GM23338 (cell line): ENCODE measurements around the gene DLGAP4. TPM values are rescaled to one million over a fixed set of nuclear protein-coding genes. Genes with fewer than 3 reads are reported as not detected.

Experiments used
- ATAC-seq: fragments of 200-7000 bp; cut with Tn5 transposase; 3 replicates; pipeline ENCODE4 v1.9.1; 2020
- DNase-seq: peaks from one replicate; pipeline ENCODE4 v3.0.0-alpha.2; 2015; ENCODE audit warnings: low spot score
- H2AFZ ChIP-seq: fragments of 200-600 bp; sonication (generic); 2 replicates; pipeline ENCODE4 v1.8.0; 2016; ENCODE audit warnings: antibody characterized with exemption, mild to moderate bottlenecking, moderate library complexity
- H3F3A ChIP-seq: fragments of 200-600 bp; sonication (generic); replicated peaks from 2 replicates; pipeline ENCODE4 v1.8.0; 2017; ENCODE audit warnings: antibody characterized with exemption, mixed run types, low read depth
- H3K27ac ChIP-seq: fragments of 200-600 bp; sonication (generic); 2 replicates; pipeline ENCODE4 v1.6.1; 2016; ENCODE audit warnings: low read depth
- H3K27me3 ChIP-seq: fragments of 200-600 bp; sonication (generic); 2 replicates; pipeline ENCODE4 v1.8.0; 2016; ENCODE audit warnings: mild to moderate bottlenecking, mixed run types, moderate library complexity; ENCODE audit not compliant: insufficient read depth
- H3K36me3 ChIP-seq: fragments of 200-600 bp; sonication (generic); 2 replicates; pipeline ENCODE4 v1.8.0; 2016; ENCODE audit warnings: mild to moderate bottlenecking; ENCODE audit not compliant: insufficient read depth
- H3K4me1 ChIP-seq: fragments of 200-600 bp; sonication (generic); 2 replicates; pipeline ENCODE4 v1.8.0; 2016; ENCODE audit warnings: mild to moderate bottlenecking, moderate library complexity; ENCODE audit not compliant: insufficient read depth
- H3K4me2 ChIP-seq: fragments of 200-600 bp; sonication (generic); 2 replicates; pipeline ENCODE4 v1.7.1; 2017; ENCODE audit warnings: mixed run types
- H3K4me3 ChIP-seq: fragments of 200-600 bp; sonication (generic); 2 replicates; pipeline ENCODE4 v1.6.1; 2016; ENCODE audit warnings: mixed run types
- H3K79me2 ChIP-seq: fragments of 200-600 bp; sonication (generic); replicated peaks from 2 replicates; pipeline ENCODE4 v1.8.0; 2017; ENCODE audit warnings: mild to moderate bottlenecking; ENCODE audit not compliant: insufficient read depth
- H3K9me2 ChIP-seq: fragments of 200-600 bp; sonication (generic); 2 replicates; pipeline ENCODE4 v1.8.0; 2017; ENCODE audit not compliant: insufficient read depth
- H4K20me1 ChIP-seq: fragments of 200-600 bp; sonication (generic); replicated peaks from 2 replicates; pipeline ENCODE4 v1.8.0; 2017; ENCODE audit warnings: mild to moderate bottlenecking; ENCODE audit not compliant: insufficient read depth
- H3K27ac Mint-ChIP-seq: 2 replicates; pipeline ENCODE4 v1.8.0; 2020; ENCODE audit warnings: inconsistent platforms, mild to moderate bottlenecking, moderate library complexity, mixed read lengths
- H3K27me3 Mint-ChIP-seq: 3 replicates; pipeline ENCODE4 v1.8.0; 2022; ENCODE audit warnings: low read depth, mild to moderate bottlenecking, moderate library complexity, mixed read lengths, inconsistent platforms; ENCODE audit not compliant: insufficient read depth, poor library complexity
- H3K36me3 Mint-ChIP-seq: 3 replicates; pipeline ENCODE4 v1.8.0; 2021; ENCODE audit warnings: low read depth, mild to moderate bottlenecking, inconsistent platforms, moderate library complexity, mixed read lengths
- H3K4me1 Mint-ChIP-seq: 3 replicates; pipeline ENCODE4 v1.8.0; 2020; ENCODE audit warnings: mild to moderate bottlenecking, inconsistent platforms, mixed read lengths
- H3K4me3 Mint-ChIP-seq: 3 replicates; pipeline ENCODE4 v1.8.0; 2021; ENCODE audit warnings: moderate library complexity, mild to moderate bottlenecking, inconsistent platforms, mixed read lengths
- H3K9me3 Mint-ChIP-seq: 3 replicates; pipeline ENCODE4 v1.8.0; 2020; ENCODE audit warnings: moderate library complexity, mild to moderate bottlenecking, inconsistent platforms, mixed read lengths
- CREB1 ChIP-seq: fragments of 250-450 bp; sonication (Bioruptor Pico); IDR thresholded peaks from 2 replicates; pipeline ENCODE4 v1.5.0; 2020; ENCODE audit warnings: low read depth, mild to moderate bottlenecking, moderate library complexity
- EZH2 ChIP-seq: fragments of 200-600 bp; sonication (generic); IDR thresholded peaks from one replicate; pipeline ENCODE4 v1.8.0; 2017; ENCODE audit warnings: antibody characterized with exemption, mild to moderate bottlenecking, low read depth; ENCODE audit not compliant: unreplicated experiment
- EZH2phosphoT487 ChIP-seq: fragments of 200-600 bp; sonication (generic); IDR thresholded peaks from one replicate; pipeline ENCODE4 v1.8.1; 2018; ENCODE audit warnings: antibody characterized with exemption; ENCODE audit not compliant: unreplicated experiment
- JUNB ChIP-seq: IDR thresholded peaks from one replicate; pipeline ENCODE4 v1.6.1; 2016; ENCODE audit warnings: antibody characterized with exemption; ENCODE audit not compliant: unreplicated experiment
- NANOG ChIP-seq: IDR thresholded peaks from 2 replicates; pipeline ENCODE4 v1.6.1; 2016; ENCODE audit warnings: antibody characterized with exemption, borderline replicate concordance
- POLR2AphosphoS5 ChIP-seq: IDR thresholded peaks from 2 replicates; pipeline ENCODE4 v1.6.1; 2016; ENCODE audit warnings: antibody characterized with exemption, low read depth
- STAT1 ChIP-seq: IDR thresholded peaks from one replicate; pipeline ENCODE4 v1.6.1; 2016; ENCODE audit warnings: antibody characterized with exemption; ENCODE audit not compliant: unreplicated experiment
- ZNF114 ChIP-seq: fragments of 250-450 bp; sonication (Bioruptor Pico); IDR thresholded peaks from 2 replicates; pipeline ENCODE4 v1.5.0; 2020; ENCODE audit warnings: mild to moderate bottlenecking, moderate library complexity
- ZNF331 ChIP-seq: fragments of 250-450 bp; sonication (Bioruptor Pico); IDR thresholded peaks from 2 replicates; pipeline ENCODE4 v1.5.0; 2020; ENCODE audit warnings: low read depth, mild to moderate bottlenecking, moderate library complexity
- polyA plus RNA-seq: library from polyadenylated mRNA; unstranded; fragments of >200 nt; fragmentation: Nextera tagmentation; extraction: Ambion mirVana; gene quantifications from 2 replicates; pipeline ENCODE4 v1.2.1, GENCODE V29; 2016
- total RNA-seq: library from RNA; depleted of rRNA; stranded (reverse); fragments of >200 nt; shearing (Covaris generic); gene quantifications from 2 replicates; pipeline ENCODE4 v1.2.3, GENCODE V29; 2014
- TF ChIP-seq, protein P1 (sequence below), 2 experiments: fragments of 200-600 bp in 1 of 2; sonication (generic) in 1 of 2; conservative IDR thresholded peaks; 2 replicates each; pipeline versions ENCODE4 v1.5.1 to v1.6.1; 2016 to 2017; ENCODE audit warnings: antibody characterized with exemption in 2 of 2, low read depth in 2 of 2, mild to moderate bottlenecking in 2 of 2, moderate library complexity in 1 of 2
- TF ChIP-seq, protein P2 (sequence below): IDR thresholded peaks from one replicate; pipeline ENCODE4 v1.6.1; 2018; ENCODE audit warnings: antibody characterized with exemption; ENCODE audit not compliant: unreplicated experiment
- TF ChIP-seq, protein P3 (sequence below): fragments of 250-450 bp; sonication (Bioruptor Pico); IDR thresholded peaks from 2 replicates; pipeline ENCODE4 v1.5.0; 2020; ENCODE audit warnings: mild to moderate bottlenecking, moderate library complexity
- TF ChIP-seq, protein P4 (sequence below): IDR thresholded peaks from 2 replicates; pipeline ENCODE4 v1.6.1; 2016; ENCODE audit warnings: antibody characterized with exemption

Gene DLGAP4
- total and polyA plus RNA-seq, 2 experiments from 2014 or later, result 46.1 to 52.2 TPM

DNA sequence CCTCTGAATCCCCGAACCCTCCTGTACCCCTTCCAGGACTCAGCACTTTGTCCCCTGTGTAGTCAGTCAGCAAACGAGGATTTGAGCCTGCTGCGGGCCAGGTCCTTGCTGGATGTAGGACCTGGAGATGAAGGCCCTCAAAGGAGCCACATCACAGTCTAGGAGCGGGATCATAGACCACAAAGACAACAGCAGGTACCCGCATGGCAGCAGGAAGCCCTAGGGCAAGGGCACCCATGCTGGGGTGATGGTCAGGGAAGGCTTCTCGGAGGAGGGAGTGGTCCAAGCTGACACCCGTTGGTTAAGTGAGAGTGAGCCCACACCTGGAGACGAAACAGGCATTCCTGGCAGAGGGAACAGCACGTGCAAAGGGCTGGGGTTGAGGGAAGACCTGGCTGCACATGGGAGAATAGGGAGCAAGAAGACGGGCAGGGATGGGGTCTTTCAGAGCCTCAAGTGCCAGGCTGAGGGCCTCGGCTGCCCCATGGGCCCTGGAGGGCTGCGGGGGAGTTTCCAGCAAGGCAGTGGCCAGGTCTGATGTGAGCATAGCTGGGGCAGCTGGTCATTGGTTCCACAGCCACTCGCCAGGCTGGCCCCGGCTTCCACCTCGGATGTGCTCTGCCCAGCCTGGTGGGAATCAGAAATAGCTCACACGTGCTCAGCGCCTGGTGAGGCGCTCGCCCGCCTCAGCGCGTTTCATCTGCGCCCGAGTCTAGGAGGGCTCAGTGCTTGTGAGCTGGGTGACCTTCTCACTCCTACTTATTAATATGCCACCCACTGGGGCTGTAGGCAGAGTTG lies 15.0 kb downstream of the DLGAP4 start:
- no peak overlapping the region for H3K4me3 ChIP-seq
- no peak overlapping the region for H2AFZ ChIP-seq
- TF ChIP-seq, protein P1, sequence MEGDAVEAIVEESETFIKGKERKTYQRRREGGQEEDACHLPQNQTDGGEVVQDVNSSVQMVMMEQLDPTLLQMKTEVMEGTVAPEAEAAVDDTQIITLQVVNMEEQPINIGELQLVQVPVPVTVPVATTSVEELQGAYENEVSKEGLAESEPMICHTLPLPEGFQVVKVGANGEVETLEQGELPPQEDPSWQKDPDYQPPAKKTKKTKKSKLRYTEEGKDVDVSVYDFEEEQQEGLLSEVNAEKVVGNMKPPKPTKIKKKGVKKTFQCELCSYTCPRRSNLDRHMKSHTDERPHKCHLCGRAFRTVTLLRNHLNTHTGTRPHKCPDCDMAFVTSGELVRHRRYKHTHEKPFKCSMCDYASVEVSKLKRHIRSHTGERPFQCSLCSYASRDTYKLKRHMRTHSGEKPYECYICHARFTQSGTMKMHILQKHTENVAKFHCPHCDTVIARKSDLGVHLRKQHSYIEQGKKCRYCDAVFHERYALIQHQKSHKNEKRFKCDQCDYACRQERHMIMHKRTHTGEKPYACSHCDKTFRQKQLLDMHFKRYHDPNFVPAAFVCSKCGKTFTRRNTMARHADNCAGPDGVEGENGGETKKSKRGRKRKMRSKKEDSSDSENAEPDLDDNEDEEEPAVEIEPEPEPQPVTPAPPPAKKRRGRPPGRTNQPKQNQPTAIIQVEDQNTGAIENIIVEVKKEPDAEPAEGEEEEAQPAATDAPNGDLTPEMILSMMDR (conservative IDR thresholded peaks at IDR 0.05; ENCODE audit: low read depth in 2 of 2), result no peak
- TF ChIP-seq, protein P2, sequence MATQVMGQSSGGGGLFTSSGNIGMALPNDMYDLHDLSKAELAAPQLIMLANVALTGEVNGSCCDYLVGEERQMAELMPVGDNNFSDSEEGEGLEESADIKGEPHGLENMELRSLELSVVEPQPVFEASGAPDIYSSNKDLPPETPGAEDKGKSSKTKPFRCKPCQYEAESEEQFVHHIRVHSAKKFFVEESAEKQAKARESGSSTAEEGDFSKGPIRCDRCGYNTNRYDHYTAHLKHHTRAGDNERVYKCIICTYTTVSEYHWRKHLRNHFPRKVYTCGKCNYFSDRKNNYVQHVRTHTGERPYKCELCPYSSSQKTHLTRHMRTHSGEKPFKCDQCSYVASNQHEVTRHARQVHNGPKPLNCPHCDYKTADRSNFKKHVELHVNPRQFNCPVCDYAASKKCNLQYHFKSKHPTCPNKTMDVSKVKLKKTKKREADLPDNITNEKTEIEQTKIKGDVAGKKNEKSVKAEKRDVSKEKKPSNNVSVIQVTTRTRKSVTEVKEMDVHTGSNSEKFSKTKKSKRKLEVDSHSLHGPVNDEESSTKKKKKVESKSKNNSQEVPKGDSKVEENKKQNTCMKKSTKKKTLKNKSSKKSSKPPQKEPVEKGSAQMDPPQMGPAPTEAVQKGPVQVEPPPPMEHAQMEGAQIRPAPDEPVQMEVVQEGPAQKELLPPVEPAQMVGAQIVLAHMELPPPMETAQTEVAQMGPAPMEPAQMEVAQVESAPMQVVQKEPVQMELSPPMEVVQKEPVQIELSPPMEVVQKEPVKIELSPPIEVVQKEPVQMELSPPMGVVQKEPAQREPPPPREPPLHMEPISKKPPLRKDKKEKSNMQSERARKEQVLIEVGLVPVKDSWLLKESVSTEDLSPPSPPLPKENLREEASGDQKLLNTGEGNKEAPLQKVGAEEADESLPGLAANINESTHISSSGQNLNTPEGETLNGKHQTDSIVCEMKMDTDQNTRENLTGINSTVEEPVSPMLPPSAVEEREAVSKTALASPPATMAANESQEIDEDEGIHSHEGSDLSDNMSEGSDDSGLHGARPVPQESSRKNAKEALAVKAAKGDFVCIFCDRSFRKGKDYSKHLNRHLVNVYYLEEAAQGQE, result no peak
- TF ChIP-seq ZNF331 (CRISPR knock-in tag) (no peak), POLR2AphosphoS5 (no peak), EZH2phosphoT487 (no peak), ZNF114 (no peak), STAT1 (no peak), NANOG (no peak), CREB1 (no peak), EZH2 (no peak), JUNB (no peak)
- TF ChIP-seq, protein P3, sequence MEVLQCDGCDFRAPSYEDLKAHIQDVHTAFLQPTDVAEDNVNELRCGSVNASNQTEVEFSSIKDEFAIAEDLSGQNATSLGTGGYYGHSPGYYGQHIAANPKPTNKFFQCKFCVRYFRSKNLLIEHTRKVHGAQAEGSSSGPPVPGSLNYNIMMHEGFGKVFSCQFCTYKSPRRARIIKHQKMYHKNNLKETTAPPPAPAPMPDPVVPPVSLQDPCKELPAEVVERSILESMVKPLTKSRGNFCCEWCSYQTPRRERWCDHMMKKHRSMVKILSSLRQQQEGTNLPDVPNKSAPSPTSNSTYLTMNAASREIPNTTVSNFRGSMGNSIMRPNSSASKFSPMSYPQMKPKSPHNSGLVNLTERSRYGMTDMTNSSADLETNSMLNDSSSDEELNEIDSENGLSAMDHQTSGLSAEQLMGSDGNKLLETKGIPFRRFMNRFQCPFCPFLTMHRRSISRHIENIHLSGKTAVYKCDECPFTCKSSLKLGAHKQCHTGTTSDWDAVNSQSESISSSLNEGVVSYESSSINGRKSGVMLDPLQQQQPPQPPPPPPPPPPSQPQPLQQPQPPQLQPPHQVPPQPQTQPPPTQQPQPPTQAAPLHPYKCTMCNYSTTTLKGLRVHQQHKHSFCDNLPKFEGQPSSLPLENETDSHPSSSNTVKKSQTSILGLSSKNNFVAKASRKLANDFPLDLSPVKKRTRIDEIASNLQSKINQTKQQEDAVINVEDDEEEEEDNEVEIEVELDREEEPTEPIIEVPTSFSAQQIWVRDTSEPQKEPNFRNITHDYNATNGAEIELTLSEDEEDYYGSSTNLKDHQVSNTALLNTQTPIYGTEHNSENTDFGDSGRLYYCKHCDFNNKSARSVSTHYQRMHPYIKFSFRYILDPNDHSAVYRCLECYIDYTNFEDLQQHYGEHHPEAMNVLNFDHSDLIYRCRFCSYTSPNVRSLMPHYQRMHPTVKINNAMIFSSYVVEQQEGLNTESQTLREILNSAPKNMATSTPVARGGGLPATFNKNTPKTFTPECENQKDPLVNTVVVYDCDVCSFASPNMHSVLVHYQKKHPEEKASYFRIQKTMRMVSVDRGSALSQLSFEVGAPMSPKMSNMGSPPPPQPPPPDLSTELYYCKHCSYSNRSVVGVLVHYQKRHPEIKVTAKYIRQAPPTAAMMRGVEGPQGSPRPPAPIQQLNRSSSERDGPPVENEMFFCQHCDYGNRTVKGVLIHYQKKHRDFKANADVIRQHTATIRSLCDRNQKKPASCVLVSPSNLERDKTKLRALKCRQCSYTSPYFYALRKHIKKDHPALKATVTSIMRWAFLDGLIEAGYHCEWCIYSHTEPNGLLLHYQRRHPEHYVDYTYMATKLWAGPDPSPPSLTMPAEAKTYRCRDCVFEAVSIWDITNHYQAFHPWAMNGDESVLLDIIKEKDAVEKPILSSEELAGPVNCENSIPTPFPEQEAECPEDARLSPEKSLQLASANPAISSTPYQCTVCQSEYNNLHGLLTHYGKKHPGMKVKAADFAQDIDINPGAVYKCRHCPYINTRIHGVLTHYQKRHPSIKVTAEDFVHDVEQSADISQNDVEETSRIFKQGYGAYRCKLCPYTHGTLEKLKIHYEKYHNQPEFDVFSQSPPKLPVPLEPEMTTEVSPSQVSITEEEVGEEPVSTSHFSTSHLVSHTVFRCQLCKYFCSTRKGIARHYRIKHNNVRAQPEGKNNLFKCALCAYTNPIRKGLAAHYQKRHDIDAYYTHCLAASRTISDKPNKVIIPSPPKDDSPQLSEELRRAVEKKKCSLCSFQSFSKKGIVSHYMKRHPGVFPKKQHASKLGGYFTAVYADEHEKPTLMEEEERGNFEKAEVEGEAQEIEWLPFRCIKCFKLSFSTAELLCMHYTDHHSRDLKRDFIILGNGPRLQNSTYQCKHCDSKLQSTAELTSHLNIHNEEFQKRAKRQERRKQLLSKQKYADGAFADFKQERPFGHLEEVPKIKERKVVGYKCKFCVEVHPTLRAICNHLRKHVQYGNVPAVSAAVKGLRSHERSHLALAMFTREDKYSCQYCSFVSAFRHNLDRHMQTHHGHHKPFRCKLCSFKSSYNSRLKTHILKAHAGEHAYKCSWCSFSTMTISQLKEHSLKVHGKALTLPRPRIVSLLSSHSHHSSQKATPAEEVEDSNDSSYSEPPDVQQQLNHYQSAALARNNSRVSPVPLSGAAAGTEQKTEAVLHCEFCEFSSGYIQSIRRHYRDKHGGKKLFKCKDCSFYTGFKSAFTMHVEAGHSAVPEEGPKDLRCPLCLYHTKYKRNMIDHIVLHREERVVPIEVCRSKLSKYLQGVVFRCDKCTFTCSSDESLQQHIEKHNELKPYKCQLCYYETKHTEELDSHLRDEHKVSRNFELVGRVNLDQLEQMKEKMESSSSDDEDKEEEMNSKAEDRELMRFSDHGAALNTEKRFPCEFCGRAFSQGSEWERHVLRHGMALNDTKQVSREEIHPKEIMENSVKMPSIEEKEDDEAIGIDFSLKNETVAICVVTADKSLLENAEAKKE (CRISPR knock-in tag), result no peak
- TF ChIP-seq, protein P4, sequence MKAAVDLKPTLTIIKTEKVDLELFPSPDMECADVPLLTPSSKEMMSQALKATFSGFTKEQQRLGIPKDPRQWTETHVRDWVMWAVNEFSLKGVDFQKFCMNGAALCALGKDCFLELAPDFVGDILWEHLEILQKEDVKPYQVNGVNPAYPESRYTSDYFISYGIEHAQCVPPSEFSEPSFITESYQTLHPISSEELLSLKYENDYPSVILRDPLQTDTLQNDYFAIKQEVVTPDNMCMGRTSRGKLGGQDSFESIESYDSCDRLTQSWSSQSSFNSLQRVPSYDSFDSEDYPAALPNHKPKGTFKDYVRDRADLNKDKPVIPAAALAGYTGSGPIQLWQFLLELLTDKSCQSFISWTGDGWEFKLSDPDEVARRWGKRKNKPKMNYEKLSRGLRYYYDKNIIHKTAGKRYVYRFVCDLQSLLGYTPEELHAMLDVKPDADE, result no peak
- no peaks in the 10 kb centered on the region for H3K27me3 ChIP-seq
- Mint-ChIP-seq H3K4me3 (no peak overlapping the region), H3K9me3 (peaks cover 2% of the 10 kb centered on the region; the same call in 1 of the 3 replicates), H3K36me3 (no peaks in the 10 kb centered on the region), H3K27me3 (peaks cover 3% of the 10 kb centered on the region), H3K4me1 (peaks cover 5% of the 10 kb centered on the region; the same call in 2 of the 3 replicates), H3K27ac (no peak overlapping the region)
- H3K79me2 ChIP-seq, result no peaks in the 10 kb centered on the region
- ATAC-seq (no peak), DNase-seq (no peak)
- no peaks in the 10 kb centered on the region for H3K36me3 ChIP-seq
- no peaks in the 10 kb centered on the region for H3K9me2 ChIP-seq
- no peak overlapping the region for H3K4me2 ChIP-seq
- H3F3A ChIP-seq, result no peaks in the 10 kb centered on the region
- H3K4me1 ChIP-seq, result no peaks in the 10 kb centered on the region
- no peaks in the 10 kb centered on the region for H4K20me1 ChIP-seq
- no peak overlapping the region for H3K27ac ChIP-seq
